Measurements from ENCODE around the gene CALCA.
"Not testable (repeated sequence)": the region's sequence is repeated elsewhere in the genome, so short reads cannot be mapped to it uniquely, and the experiment has no call there.

Gene CALCA
- 0 reads per million in 4 experiments for total RNA-seq

- DNase-seq = no peak
Measured at GRCh38 chr11:14971865-14972580, at the start of gene CALCA. Gene CALCA, minus strand, starts transcription at chr11:14972351. Its CDS starts 1,159 bp downstream, at chr11:14971192.

GRCh38 chr11:15016200-15016599 lies 44.0 kb upstream of the CALCA start:
- no peak for DNase-seq

GRCh38 chr11:15011776-15012345 lies 39.7 kb upstream of the CALCA start:
- DNase-seq = no peak

GRCh38 chr11:15010865-15011264 lies 38.7 kb upstream of the CALCA start:
- DNase-seq = no peak

- no peak for DNase-seq
Measured at GRCh38 chr11:15006139-15006759, 34.1 kb upstream of the CALCA start.

GRCh38 chr11:14988133-14988532 lies 16.0 kb upstream of the CALCA start:
- DNase-seq = not testable (repeated sequence)

GRCh38 chr11:14981507-14981906 lies 9.4 kb upstream of the CALCA start:
- no peak for DNase-seq

- no peak for DNase-seq
Measured at GRCh38 chr11:14980854-14981253, 8.7 kb upstream of the CALCA start.

GRCh38 chr11:14977101-14977880 lies 5.1 kb upstream of the CALCA start:
- no peak for DNase-seq

GRCh38 chr11:14975252-14975587 lies 3.1 kb upstream of the CALCA start:
- no peak for DNase-seq

GRCh38 chr11:14974515-14975251 lies 2.5 kb upstream of the CALCA start:
- peak; percentile 10 for DNase-seq

- no peak for DNase-seq
Measured at GRCh38 chr11:14973621-14974514, 1.7 kb upstream of the CALCA start.

- DNase-seq = no peak
Measured at GRCh38 chr11:14972581-14973495, 687 bp upstream of the CALCA start.

GRCh38 chr11:14969901-14970323 lies 2.2 kb downstream of the CALCA start:
- DNase-seq = no peak

- no peak for DNase-seq
Measured at GRCh38 chr11:14967581-14968243, 4.4 kb downstream of the CALCA start.

- DNase-seq = no peak
Measured at GRCh38 chr11:14956111-14956510, 16.0 kb downstream of the CALCA start.

- no peak for DNase-seq
Measured at GRCh38 chr11:14954581-14954980, 17.6 kb downstream of the CALCA start.

- no peak for DNase-seq
Measured at GRCh38 chr11:14953904-14954303, 18.2 kb downstream of the CALCA start.

- DNase-seq = no peak
Measured at GRCh38 chr11:14949437-14950147, 22.6 kb downstream of the CALCA start.

Measured in effector CD8-positive, alpha-beta T cell (primary cell).